ELR (cell line): ENCODE results near the gene CYP4A11.
A peak's percentile ranks its signal among the peaks of the same experiment; 100 is the strongest.
"Not testable (repeated sequence)": the region's sequence is repeated elsewhere in the genome, so short reads cannot be mapped to it uniquely, and the experiment has no call there.

Experiments used
- DNase-seq: peaks from one replicate; pipeline ENCODE4 v3.0.0-alpha.2; 2015; ENCODE audit warnings: low read depth

Gene CYP4A11, protein sequence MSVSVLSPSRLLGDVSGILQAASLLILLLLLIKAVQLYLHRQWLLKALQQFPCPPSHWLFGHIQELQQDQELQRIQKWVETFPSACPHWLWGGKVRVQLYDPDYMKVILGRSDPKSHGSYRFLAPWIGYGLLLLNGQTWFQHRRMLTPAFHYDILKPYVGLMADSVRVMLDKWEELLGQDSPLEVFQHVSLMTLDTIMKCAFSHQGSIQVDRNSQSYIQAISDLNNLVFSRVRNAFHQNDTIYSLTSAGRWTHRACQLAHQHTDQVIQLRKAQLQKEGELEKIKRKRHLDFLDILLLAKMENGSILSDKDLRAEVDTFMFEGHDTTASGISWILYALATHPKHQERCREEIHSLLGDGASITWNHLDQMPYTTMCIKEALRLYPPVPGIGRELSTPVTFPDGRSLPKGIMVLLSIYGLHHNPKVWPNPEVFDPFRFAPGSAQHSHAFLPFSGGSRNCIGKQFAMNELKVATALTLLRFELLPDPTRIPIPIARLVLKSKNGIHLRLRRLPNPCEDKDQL

DNA sequence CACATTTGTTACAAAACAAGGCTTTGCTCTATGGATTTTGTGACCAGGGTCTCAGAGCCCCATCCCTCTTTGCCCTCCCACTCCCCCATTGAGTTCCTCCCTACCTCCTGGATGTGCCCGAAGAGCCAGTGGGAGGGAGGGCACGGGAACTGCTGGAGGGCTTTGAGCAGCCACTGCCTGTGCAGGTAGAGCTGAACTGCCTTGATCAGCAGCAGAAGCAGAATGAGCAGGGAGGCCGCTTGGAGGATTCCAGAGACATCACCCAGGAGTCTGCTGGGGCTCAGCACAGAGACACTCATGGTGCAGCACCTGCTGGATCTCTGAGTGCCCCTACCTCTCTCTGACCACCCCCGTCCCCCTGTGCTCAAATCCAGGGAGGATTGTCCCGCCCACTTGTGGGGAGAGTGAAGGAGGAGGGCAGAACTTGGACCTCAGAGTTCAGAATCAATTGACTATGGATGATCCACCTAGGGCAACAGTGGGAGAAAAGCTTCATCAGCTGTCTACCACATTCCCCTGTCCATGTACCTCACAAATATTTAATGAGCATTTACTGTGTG, at the start of gene CYP4A11:
Gene CYP4A11, minus strand, starts transcription at position 342 of the 560 bp plus-strand sequence. Its CDS starts 43 bp downstream, at position 299.
- DNase-seq: no peak

DNA sequence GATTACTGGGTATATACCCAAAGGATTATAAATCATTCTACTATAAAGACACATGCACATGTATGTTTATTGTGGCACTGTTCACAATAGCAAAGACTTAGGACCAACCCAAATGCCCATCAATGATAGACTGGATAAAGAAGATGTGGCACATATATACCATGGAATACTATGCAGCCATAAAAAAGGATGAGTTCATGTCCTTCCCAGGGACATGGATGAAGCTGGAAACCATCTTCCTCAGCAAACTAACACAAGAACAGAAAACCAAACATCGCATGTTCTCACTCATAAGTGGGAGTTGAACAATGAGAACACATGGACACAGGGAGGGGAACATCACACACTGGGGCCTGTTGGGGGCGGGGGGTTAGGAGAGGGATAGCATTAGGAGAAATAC, 49.3 kb upstream of the CYP4A11 start:
- DNase-seq: not testable (repeated sequence)

DNA sequence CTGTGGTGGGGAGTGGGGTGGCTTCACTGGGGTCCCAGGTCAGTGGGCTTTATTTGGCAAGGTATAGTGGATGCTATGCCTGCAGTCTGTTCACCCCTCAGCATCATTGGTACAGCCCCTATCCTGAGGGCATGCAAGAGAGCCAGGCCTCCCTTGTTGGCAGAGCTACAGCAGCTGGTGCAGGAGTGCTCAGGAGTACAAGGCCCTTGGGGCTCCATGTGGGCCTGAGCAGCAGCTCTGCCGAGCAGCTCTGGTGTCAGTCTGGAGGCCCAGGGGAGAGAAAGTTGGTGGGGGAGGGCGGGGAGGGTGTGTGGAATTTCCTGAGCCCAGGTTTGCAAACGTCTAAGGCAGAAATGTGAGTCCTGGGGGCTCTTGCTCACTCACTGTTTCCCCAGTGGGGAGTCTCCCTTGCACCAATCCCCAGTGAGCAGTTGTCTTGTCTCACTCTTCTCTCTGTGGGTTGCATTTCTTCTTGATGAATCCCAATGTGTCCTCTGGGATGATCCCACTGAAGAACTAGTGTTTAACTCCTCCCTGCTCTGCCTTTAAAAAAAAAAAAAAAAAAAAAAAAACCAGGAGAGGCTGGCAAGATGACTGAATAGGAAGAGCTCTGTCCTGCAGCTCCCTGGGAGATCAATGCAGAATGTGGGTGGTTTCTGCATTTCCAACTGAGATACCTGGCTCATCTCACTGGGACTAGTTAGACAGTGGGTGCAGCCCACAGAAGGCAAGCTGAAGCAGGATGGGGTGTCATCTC, 42.7 kb upstream of the CYP4A11 start:
- no peak for DNase-seq

DNA sequence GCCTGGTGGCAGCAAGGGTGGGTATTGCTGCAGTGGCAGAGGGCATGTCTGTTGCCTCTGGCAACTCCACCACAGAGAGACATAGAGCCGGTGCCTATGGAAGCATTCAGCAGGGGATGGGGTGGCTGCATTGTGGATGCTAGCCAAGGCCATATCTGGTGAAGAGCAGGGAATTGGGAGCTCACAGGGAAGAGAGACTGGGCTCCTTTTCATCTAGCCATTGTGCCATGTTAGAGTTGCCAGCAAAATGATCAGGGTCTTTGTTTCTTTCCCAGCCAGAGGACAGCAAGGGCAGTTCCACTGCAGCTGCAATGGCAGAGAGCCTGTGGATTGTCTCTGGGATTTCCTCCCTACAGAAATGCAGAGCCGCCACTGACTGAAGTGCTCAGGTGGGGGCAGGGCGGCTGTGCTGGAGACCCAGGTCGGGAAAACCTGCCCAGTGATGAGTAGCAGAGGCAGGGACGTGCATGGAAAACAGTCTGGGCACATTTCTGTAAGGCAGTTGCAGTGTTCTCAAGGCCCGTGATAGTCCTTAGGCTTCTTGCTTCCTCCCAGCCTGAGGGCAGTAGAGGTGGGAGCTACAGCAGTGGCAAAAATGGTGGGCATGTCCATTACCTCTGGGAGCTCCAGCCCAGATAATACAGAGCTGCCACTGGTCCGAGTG, 42.0 kb upstream of the CYP4A11 start:
- DNase-seq: no peak

DNA sequence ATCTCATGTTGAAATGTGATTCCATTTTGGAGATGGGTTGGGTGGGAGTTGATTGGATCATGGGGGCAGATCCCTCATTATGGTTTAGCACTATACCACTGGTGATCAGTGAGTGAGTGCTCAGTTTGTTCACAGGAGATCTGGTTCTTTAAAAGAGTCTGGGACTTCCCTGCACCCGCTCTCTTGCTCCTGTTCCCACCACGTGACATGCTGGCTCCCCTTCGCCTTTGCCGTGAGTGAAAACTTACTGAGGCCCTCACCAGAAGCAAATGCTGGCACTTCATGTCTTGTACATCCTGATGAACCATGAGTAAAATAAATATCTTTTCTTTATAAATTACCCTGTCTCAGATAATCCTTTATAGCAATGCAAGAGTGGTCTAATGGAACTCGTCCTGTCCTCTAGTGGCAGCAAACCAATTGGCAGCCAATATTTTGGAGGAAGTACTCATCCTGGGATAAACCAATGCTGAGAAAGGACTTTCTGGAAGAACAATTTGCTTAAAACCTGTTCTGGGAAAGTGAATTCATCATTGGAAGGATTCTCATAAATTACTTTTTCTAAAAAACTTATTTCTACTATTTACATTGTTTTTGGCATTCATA, 27.8 kb upstream of the CYP4A11 start:
- peak; percentile 25 for DNase-seq

DNA sequence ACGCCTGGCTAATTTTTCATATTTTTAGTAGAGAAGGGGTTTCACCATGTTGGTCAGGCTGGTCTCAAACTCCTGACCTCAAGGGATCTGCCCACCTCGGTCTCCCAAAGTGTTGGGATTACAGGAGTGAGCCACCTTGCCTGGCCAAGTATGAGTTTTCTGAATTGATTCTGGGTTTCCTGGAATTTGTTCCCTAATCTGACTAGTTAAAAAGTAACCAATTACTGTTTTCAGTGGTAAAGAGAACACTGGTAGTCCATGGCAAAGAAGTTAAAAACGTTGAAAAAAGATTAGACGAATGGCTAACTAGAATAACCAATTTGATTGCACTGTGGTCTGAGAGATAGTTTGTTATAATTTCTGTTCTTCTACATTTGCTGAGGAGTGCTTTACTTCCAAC, 21.0 kb upstream of the CYP4A11 start:
- DNase-seq: not testable (repeated sequence)

DNA sequence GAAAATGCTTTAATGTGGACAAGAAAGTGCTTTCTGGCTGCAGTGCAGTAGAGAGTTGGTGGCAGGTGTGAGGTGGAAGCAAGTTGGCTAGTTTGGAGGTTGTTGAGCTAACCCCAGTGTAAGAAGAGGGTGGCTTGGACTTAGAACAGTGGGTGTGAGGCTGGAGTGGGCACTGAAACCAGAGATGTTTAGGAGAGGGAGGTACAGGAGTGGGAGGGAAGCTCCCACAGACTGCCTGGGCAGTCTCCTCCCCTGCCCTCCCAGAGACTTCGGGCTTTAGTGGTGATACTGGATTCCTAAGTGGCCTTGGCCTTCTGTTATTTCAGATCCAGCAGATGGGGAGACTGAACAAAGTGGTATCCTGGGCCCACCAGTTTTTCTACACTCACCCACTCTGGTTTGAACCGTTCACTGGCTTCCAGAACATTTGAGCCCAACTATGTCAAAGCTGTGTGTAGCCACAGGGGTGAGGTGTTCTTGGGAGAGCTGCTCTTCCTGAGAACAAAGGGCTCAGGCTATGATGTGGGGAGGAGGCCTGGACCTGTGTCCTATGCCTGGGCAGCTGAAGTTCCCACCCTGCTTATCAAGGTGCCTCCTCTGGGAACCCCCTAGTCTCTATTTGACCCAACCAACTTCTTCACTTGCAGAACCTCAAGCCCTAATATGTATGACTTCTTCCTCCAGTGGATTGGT, 19.9 kb upstream of the CYP4A11 start:
- no peak for DNase-seq

DNA sequence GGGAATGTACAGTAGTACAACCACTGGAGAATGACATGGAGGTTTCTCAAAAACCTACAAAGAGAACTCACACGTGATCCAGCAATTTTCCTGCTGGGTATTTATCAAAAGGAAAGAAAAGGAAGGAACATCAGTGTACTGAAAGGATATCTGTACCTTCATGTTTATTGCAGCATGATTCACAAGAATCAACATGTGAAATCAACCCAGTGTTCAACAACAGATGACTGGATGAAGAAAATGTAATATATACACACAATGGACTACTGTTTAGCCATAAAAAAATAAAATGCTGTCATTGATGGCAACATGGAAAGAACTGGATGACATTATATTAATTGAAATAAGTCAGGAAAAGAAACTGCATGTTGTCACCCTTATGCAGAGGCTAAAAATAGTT, 19.0 kb upstream of the CYP4A11 start:
- no peak for DNase-seq

DNA sequence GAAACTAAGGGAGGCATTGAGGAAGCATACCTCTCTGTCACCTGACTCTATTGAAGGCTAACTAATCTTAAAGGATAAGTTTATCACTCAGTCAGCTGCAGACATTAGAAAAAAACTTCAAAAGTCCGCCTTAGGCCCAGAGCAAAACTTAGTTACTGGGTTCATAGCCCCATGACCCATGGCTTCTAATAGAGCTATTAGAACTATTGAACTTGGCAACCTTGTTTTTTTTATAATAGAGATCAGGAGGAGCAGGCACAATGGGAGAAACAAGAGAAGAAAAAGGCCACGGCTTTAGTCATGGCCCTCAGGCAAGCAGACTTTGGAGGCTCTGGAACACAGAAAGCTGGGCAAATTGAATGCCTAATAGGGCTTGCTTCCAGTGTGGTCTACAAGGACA, 13.8 kb upstream of the CYP4A11 start:
- not testable (repeated sequence) for DNase-seq

DNA sequence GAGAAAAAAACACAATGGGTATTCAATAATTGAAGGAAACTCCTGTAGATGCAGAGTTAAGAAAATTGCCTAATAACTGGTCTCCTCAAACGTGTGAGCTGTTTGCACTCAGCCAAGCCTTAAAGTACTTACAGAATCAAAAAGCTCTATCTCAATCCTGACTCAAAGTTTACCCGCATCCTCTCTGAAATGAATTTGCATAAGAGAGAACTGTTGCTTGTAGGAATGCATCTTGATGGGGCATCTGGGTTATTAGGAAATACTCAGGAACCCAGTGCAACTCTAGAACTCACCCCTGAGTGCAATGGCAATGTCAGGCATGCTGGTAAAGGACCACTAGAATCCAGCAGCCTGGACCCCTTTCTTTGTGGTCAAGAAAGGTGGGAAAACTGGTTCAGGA, 12.6 kb upstream of the CYP4A11 start:
- not testable (repeated sequence) for DNase-seq

DNA sequence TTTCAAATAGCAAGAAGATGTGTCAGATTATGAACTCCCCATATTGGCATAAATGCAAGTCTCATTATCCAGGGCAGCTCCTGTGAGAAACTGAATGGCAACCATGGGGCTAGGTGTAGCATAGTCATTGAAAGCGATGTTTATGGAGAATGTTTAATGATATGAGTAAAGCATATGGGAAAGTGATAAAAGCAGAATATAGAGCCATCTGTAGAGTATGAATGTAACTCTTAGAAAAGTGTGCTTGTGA, 8.1 kb upstream of the CYP4A11 start:
- not testable (repeated sequence) for DNase-seq

DNA sequence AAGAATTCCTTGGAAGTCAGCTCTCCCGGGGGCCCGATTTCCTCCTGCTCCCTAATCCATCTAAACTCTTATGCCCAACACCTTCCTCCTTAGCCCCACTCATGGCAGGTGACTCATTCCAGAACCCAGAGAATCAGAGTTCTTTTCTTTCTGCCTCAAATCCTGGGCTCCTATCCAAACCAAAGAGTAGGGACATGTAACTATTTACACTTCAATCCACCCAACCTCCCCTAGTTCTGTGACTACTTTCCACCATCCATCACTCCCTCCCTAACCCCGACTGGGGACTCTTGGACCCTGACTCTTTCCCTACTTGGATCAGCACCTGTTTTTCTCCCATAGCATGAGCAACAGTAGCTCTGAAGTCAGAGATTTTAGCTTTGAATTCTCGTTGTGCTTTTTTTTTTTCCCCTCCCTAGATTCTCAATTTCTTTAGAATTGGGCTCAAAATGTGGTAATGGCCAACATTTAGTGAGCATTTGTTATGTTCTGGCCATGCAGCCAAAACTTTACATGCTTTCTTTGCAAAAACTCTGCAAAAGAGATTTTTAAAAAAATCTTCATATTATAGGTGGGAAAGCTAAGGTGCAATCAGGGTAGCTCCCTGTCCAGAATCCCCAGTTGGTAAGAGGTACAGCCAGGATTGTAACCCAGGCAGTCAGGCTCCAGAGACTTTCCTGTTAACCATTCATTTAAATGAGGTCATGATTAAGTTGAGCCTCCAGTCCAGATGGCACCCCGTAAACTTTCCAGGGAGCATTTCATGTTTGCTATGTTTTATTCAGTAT, 7.5 kb upstream of the CYP4A11 start:
- no peak for DNase-seq

DNA sequence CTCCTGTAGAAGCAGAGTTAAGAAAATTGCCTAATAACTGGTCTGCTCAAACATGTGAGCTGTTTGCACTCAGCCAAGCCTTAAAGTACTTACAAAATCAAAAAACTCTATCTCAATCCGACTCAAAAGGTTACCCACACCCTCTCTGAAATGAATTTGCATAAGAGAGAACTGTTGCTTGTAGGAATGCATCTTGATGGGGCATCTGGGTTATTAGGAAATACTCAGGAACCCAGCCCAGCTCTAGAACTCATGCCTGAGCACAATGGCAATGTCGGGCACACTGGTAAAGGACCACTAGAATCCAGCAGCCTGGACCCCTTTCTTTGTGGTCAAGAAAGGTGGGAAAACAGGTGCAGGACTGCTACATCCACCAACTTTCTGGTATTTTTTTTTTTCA, 6.4 kb upstream of the CYP4A11 start:
- DNase-seq: not testable (repeated sequence)

DNA sequence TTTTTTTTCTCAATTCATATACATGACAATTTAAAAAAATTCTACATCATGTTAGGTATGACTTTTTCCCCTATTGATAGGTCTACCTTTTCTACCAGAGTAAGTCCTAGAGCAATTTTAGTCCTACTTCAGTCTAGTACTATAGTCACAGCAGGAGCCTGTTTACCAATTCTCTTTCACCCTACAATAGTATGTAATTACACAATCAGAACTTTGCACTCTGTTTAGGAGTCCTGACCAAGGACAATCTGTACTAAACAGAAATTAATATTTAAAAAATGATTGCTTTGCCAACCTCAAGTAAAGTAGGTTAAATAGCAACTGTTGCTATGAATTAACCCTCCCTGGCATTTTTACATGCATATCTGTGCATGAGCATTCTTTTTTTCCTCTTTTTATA, 810 bp upstream of the CYP4A11 start:
- no peak for DNase-seq

DNA sequence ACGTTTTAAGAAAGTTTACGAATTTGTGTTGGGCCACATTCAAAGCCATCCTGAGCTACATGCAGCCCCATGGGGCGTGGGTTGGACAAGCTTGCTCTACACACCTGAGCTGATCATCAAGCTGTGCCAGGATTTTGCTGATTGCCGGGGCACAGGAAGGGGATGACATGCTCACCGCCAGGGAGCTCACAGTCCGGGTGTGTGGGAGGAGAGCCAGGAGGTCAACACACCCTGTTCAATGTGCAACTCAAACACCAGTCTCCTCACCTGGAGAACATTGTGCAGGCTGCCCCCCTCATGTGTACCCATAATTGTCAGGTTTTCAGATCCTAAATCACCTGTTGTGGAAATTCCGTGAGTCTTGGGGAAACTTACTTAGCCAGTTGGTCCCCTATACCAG, 969 bp downstream of the CYP4A11 start:
- no peak for DNase-seq

DNA sequence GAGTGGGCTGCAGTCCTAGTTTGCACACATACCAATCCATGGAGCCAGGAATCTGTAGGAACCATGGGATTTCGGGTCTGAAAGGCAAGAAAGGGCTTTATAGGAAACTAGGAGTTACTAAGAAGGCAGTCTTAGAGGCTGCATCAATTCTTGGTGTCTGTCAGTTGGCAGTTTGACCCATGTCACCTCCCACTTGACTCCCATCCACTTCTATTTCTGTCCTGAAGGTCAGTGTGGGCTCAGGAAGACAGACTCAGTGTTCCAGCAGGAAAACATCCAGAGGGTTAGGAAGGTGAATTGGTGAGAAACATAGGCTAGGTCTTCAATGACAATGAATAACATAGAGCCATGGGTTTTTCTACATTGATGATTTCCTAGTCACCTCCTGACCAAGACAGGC, 4.0 kb downstream of the CYP4A11 start:
- no peak for DNase-seq

DNA sequence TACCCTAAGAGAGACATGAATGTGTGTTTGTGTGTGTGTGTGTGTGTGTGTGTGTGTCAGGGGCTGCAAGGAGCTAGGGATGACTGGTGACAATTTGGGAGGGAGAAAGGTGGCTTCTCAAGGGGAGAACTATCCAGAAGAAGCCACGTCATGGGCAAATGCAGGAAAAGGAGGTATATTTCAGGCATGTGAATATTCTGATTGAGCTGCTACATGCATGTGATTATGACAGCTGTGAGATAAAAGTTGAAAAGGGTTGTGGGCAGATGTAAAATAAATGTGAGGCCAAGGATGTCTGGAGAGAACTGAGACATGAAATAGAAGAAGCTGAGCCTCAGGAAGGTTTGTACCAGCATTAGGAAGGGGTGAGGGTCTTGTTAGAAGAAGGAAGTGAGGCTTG, 4.5 kb downstream of the CYP4A11 start:
- DNase-seq: no peak

DNA sequence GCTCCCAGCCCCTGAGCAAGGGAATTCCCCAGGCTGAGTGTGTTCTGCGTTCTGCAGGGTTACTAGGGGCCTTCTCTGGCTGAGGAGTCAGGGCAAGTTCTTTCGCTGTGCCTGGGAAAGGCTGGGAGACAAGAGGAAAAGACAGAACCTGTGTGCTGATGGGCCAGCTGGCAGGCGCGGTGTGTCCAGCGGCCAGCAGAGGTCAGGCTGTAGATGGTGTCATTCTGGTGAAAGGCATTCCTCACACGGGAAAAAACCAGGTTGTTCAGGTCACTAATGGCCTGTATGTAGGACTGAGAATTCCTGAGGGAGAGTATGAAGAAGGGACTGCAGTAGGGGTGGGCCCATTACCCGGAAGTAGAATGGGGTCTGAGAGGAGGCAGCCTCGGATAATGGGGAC, 6.4 kb downstream of the CYP4A11 start:
- DNase-seq: peak; percentile 25

DNA sequence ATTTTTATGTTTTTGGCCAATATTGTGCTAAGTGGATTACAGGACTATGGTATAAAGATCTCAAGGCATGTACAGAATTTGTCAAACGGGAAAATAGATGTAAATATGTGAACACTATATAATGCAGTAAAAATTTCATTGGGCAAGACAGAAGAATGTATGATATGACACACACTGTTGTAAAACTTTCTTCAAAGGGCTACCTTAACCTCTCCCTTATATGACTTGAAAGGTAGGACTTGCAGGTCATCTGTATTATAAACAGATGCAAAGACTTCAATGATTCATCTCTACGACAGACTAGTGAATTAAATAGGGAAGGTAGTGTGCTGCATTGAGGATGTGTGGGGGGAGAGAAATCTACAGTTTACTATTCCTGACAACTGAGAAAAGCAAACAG, 9.3 kb downstream of the CYP4A11 start:
- not testable (repeated sequence) for DNase-seq

DNA sequence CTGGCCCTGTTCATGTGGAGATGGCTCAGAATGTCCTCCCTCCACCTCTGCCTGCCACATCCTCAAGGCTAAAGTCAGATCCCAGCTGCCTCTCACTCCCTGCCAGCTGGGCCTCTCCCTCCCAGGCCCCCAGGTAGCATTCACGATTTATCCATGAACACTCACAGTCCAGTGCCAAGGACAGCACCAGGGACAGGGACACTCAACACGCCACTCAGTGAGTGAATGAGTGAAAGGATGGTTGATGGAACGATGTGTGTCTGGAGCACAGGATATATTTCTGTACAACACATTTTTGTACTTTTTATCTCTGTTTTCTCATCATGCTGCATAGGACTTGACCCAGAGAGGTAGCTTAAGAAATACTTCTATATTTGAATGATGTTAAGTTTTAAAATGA, 10.1 kb downstream of the CYP4A11 start:
- DNase-seq: no peak
